K562 (cell line): Measurements from ENCODE around the gene ZNF597. TPM values are rescaled to one million over a fixed set of nuclear protein-coding genes. Genes with fewer than 3 reads are reported as not detected.

Experiments
- EHMT2 ChIP-seq: fragments of 450-650 bp; IDR thresholded peaks from 2 replicates; pipeline ENCODE4 v1.6.1; 2018; ENCODE audit warnings: antibody characterized with exemption
- GTF2A2 ChIP-seq: IDR thresholded peaks from 2 replicates; pipeline ENCODE4 v1.6.1; 2016; ENCODE audit warnings: mild to moderate bottlenecking, missing genetic modification characterization, missing compliant biosample characterization
- HNRNPH1 ChIP-seq: fragments of 200-400 bp; formaldehyde crosslinking; optimal IDR thresholded peaks from 2 replicates; pipeline ENCODE3; 2017; ENCODE audit warnings: low read depth, mild to moderate bottlenecking, low read length, moderate library complexity
- MEIS2 ChIP-seq: fragments of 450-650 bp; IDR thresholded peaks from 2 replicates; pipeline ENCODE4 v1.6.1; 2014; ENCODE audit warnings: mild to moderate bottlenecking; ENCODE audit not compliant: partially characterized antibody
- PURB ChIP-seq: sonication (generic); formaldehyde crosslinking; IDR thresholded peaks from 2 replicates; pipeline ENCODE4 v1.9.0; 2021; ENCODE audit warnings: low read depth, mild to moderate bottlenecking, missing genetic modification reagents
- RFX7 ChIP-seq: fragments of 250-450 bp; sonication (Bioruptor Pico); IDR thresholded peaks from 2 replicates; pipeline ENCODE4 v1.5.1; 2021; ENCODE audit warnings: mild to moderate bottlenecking
- RHOXF2B ChIP-seq: fragments of 250-450 bp; sonication (Bioruptor Pico); conservative IDR thresholded peaks from 2 replicates; pipeline ENCODE4 v1.5.1; 2021
- ZNF184 ChIP-seq: sonication (generic); formaldehyde crosslinking; IDR thresholded peaks from 2 replicates; pipeline ENCODE4 v1.5.0; 2020; ENCODE audit warnings: missing genetic modification reagents
- ZNF263 ChIP-seq: sonication (generic); formaldehyde crosslinking; IDR thresholded peaks from 2 replicates; pipeline ENCODE4 v1.8.0; 2022; ENCODE audit warnings: mild to moderate bottlenecking, missing genetic modification reagents, borderline replicate concordance
- ZNF778 ChIP-seq: fragments of 450-650 bp; formaldehyde crosslinking; IDR thresholded peaks from 2 replicates; pipeline ENCODE4 v1.4.0; 2020; ENCODE audit warnings: mild to moderate bottlenecking, moderate library complexity
- polyA plus RNA-seq, 8 experiments: library from polyadenylated mRNA; depleted of rRNA in 4 of 8; stranded (reverse) in 5 of 8; unstranded in 3 of 8; fragments of >200 nt; fragmentation: Nextera tagmentation in 2 of 8; fragmentation: Illumina TruSeq in 1 of 8; extraction: Ambion mirVana in 2 of 8; extraction: Trizol in 1 of 8; gene quantifications; 2 replicates each; pipeline versions ENCODE4 v1.2.1 to v1.2.3, GENCODE V29; 2011 to 2014; ENCODE audit warnings: inconsistent platforms in 1 of 8, missing spikeins in 1 of 8
- total RNA-seq, 7 experiments: library from RNA; depleted of rRNA in 6 of 7; stranded (reverse); fragments of >200 nt in 6 of 7; fragmentation: Illumina TruSeq in 2 of 7; extraction: Trizol in 2 of 7; gene quantifications; 2 replicates each; pipeline versions ENCODE4 v1.2.1 to v1.2.3, GENCODE V29; 2011 to 2021; ENCODE audit warnings: low replicate concordance in 1 of 7
- TF ChIP-seq, protein P1 (sequence below): fragments of 450-650 bp; formaldehyde crosslinking; IDR thresholded peaks from 2 replicates; pipeline ENCODE4 v1.4.0; 2022; ENCODE audit warnings: missing genetic modification characterization
- TF ChIP-seq, protein P2 (sequence below): sonication (generic); formaldehyde crosslinking; IDR thresholded peaks from 2 replicates; pipeline ENCODE4 v1.8.0; 2022; ENCODE audit warnings: missing genetic modification reagents, mild to moderate bottlenecking, moderate library complexity, borderline replicate concordance
- TF ChIP-seq, protein P3 (sequence below), 2 experiments: fragments of 450-650 bp in 1 of 2; sonication (generic) in 1 of 2; formaldehyde crosslinking; conservative IDR thresholded peaks; 2 replicates each; pipeline versions ENCODE4 v1.4.0 to v1.8.1; 2020 to 2022; ENCODE audit warnings: mild to moderate bottlenecking in 1 of 2, missing genetic modification reagents in 1 of 2

The ZNF597 gene
- total and polyA plus RNA-seq, 9 of the 15 experiments (the other 6 are each of a cell fraction or from before 2014, with no cell fraction given), result 0.14 to 0.68 (median 0.42) TPM

DNA sequence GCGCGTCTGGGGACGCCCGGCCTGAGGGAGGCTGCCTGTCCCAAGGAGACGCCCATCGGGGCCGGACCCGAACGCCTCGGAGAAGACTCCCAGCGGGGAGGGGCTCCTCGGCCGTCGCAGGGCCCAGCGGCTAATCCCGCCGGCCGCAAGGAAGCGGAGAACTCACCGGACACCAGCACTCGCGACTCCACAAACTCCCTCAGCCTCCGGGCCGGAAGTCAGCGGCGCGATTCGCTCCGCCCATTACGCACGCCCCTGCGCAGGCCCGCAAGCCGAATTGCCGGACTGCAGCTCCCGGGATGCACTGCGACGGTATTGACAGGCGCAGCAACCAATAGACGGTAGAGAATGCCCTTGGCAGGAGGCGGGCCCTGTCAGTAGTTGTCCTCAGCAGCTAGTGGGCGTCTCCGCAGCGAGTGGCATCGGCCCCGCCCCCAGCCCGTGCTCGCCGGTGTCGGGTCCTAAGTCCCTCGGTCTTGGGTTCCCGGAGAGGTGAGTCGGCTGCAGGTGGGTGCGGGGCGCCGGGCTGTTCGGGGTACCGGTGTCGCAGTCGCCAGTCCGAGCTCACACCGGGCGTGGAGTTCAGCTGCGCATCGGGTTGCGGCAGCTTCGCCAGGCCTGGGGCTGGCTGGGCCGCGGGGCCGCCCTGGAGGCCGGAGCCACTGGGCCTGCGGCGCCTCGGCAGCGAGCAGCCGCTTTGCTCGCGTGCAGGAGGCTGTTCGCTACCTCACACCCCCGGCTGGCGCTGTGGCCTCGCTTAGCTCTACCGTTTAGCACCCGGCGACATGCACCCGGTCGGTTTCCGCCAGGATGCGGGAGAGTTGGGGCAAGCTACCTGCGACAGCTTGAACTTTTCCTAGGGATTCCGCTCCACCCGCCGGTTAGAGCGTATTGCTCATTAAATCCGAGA lies 42.3 kb downstream of the ZNF597 start, which contains the start of the genes ZNF174 and ZSCAN32 (continued):
- TF ChIP-seq ZNF778 (CRISPR knock-in tag) (no peak), PURB (CRISPR knock-in tag) (no peak), RFX7 (CRISPR knock-in tag) (no peak), MEIS2 (peak; percentile 93), EHMT2 (no peak), ZNF184 (CRISPR knock-in tag) (no peak), RHOXF2B (CRISPR knock-in tag) (no peak), ZNF263 (peak; percentile 61; the same call in 1 of the 2 replicates), HNRNPH1 (no peak), GTF2A2 (tag) (no peak)
- TF ChIP-seq, protein P1, sequence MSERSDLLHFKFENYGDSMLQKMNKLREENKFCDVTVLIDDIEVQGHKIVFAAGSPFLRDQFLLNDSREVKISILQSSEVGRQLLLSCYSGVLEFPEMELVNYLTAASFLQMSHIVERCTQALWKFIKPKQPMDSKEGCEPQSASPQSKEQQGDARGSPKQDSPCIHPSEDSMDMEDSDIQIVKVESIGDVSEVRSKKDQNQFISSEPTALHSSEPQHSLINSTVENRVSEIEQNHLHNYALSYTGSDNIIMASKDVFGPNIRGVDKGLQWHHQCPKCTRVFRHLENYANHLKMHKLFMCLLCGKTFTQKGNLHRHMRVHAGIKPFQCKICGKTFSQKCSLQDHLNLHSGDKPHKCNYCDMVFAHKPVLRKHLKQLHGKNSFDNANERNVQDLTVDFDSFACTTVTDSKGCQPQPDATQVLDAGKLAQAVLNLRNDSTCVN (CRISPR knock-in tag), result no peak
- TF ChIP-seq, protein P2, sequence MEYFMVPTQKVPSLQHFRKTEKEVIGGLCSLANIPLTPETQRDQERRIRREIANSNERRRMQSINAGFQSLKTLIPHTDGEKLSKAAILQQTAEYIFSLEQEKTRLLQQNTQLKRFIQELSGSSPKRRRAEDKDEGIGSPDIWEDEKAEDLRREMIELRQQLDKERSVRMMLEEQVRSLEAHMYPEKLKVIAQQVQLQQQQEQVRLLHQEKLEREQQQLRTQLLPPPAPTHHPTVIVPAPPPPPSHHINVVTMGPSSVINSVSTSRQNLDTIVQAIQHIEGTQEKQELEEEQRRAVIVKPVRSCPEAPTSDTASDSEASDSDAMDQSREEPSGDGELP (CRISPR knock-in tag), result peak; percentile 74; the same call in 1 of the 2 replicates
- TF ChIP-seq, protein P3, sequence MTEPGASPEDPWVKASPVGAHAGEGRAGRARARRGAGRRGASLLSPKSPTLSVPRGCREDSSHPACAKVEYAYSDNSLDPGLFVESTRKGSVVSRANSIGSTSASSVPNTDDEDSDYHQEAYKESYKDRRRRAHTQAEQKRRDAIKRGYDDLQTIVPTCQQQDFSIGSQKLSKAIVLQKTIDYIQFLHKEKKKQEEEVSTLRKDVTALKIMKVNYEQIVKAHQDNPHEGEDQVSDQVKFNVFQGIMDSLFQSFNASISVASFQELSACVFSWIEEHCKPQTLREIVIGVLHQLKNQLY (CRISPR knock-in tag; conservative IDR thresholded peaks at IDR 0.05), result no peak
